NCI-H187 treated with DMSO at 0.1 percent for 48 hours (cell line): ENCODE measurements around the gene AJUBA.
A peak's percentile ranks its signal among the peaks of the same experiment; 100 is the strongest.

Source experiments
- DNase-seq: peaks from one replicate; lab custom pipeline; 2025; lab: John Stamatoyannopoulos, UW

AJUBA gene

GRCh38 chr14:22935156-22935555, 47.2 kb downstream of the AJUBA start:
- DNase-seq, result no peak

GRCh38 chr14:22932146-22932545, 50.2 kb downstream of the AJUBA start:
- no peak for DNase-seq

- DNase-seq, result no peak
Measured at GRCh38 chr14:22929961-22930364, 52.4 kb downstream of the AJUBA start.

GRCh38 chr14:22929104-22929960, 53.0 kb downstream of the AJUBA start, which contains the start of gene PRMT5:
TSS of gene PRMT5 (minus strand) at chr14:22929376. CDS start at chr14:22929361, 15 bp downstream.
- DNase-seq, result peak; percentile 99

- no peak for DNase-seq
Measured at GRCh38 chr14:22928237-22929103, 53.9 kb downstream of the AJUBA start.

- DNase-seq, result no peak
Measured at GRCh38 chr14:22926316-22926715, 56.0 kb downstream of the AJUBA start.

GRCh38 chr14:22925513-22925912, 56.8 kb downstream of the AJUBA start:
- DNase-seq, result no peak

- DNase-seq, result no peak
Measured at GRCh38 chr14:22923746-22924145, 58.6 kb downstream of the AJUBA start.

GRCh38 chr14:22922294-22922693, 60.1 kb downstream of the AJUBA start:
- DNase-seq, result no peak
